Type B pancreatic cell (in vitro differentiated cells): ENCODE results near the gene NACC2. TPM values are rescaled to one million over a fixed set of nuclear protein-coding genes. Genes with fewer than 3 reads are reported as not detected.

Experiments used
- DNase-seq: peaks from one replicate; pipeline ENCODE4 v3.0.0; 2021; ENCODE audit warnings: mixed read lengths; ENCODE audit not compliant: unreplicated experiment; ENCODE audit errors: extremely low spot score
- H3K27ac Mint-ChIP-seq: 2 replicates; pipeline ENCODE4 v1.8.0; 2021; ENCODE audit warnings: mild to moderate bottlenecking, mixed read lengths
- H3K27me3 Mint-ChIP-seq: 2 replicates; pipeline ENCODE4 v1.8.0; 2021; ENCODE audit warnings: mixed read lengths
- H3K36me3 Mint-ChIP-seq: 2 replicates; pipeline ENCODE4 v1.8.0; 2021; ENCODE audit warnings: mixed read lengths
- H3K4me1 Mint-ChIP-seq: one replicate; pipeline ENCODE4 v1.8.0; 2021; ENCODE audit warnings: mixed read lengths; ENCODE audit not compliant: unreplicated experiment
- H3K4me3 Mint-ChIP-seq: 2 replicates; pipeline ENCODE4 v1.8.0; 2021; ENCODE audit warnings: mild to moderate bottlenecking, mixed read lengths
- H3K9me3 Mint-ChIP-seq: 2 replicates; pipeline ENCODE4 v1.8.0; 2021; ENCODE audit warnings: mixed read lengths
- CTCF ChIP-seq: fragments of 200-600 bp; sonication (generic); conservative IDR thresholded peaks from 2 replicates; pipeline ENCODE4 v1.5.0; 2021; ENCODE audit warnings: antibody characterized with exemption, mild to moderate bottlenecking
- total RNA-seq: library from RNA; stranded (reverse); gene quantifications from 2 replicates; pipeline ENCODE4 v1.2.1, GENCODE V29; 2021; ENCODE audit warnings: low replicate concordance

The NACC2 gene
- total RNA-seq, 1 donor from 2014 or later: 9.3 TPM

- TF ChIP-seq CTCF: peak; percentile 57
- H3K27ac Mint-ChIP-seq: peak overlapping the region; percentile 72
- H3K9me3 Mint-ChIP-seq: no peaks in the 10 kb centered on the region
- H3K4me1 Mint-ChIP-seq: peaks cover 15% of the 10 kb centered on the region
- no peak for DNase-seq
- H3K27me3 Mint-ChIP-seq: peaks cover 4% of the 10 kb centered on the region
- H3K36me3 Mint-ChIP-seq: peaks cover 4% of the 10 kb centered on the region
- peak overlapping the region; percentile 74 for H3K4me3 Mint-ChIP-seq
Measured at GRCh38 chr9:136110082-136111061, 15.3 kb upstream of the NACC2 start.

- peak; percentile 90 for DNase-seq
- peaks cover 10% of the 10 kb centered on the region for H3K4me1 Mint-ChIP-seq
- peaks cover 4% of the 10 kb centered on the region for H3K27me3 Mint-ChIP-seq
- peak overlapping the region; percentile 74 for H3K4me3 Mint-ChIP-seq
- TF ChIP-seq CTCF: no peak
- H3K9me3 Mint-ChIP-seq: no peaks in the 10 kb centered on the region
- H3K27ac Mint-ChIP-seq: peak overlapping the region; percentile 72
- H3K36me3 Mint-ChIP-seq: peaks cover under 1% of the 10 kb centered on the region
Measured at GRCh38 chr9:136109351-136110081, 14.4 kb upstream of the NACC2 start.

- no peaks in the 10 kb centered on the region for H3K9me3 Mint-ChIP-seq
- no peak for DNase-seq
- TF ChIP-seq CTCF: no peak
- H3K4me1 Mint-ChIP-seq: peaks cover 10% of the 10 kb centered on the region
- no peaks in the 10 kb centered on the region for H3K36me3 Mint-ChIP-seq
- peak overlapping the region; percentile 36 for H3K27ac Mint-ChIP-seq
- H3K4me3 Mint-ChIP-seq: peak overlapping the region; percentile 39
- peaks cover 4% of the 10 kb centered on the region for H3K27me3 Mint-ChIP-seq
Measured at GRCh38 chr9:136108648-136109266, 13.7 kb upstream of the NACC2 start.

GRCh38 chr9:136107953-136108647 is 13.0 kb upstream of the NACC2 start:
- DNase-seq: no peak
- Mint-ChIP-seq H3K36me3 (no peaks in the 10 kb centered on the region), H3K27ac (peak overlapping the region; percentile 55), H3K4me1 (peaks cover 10% of the 10 kb centered on the region), H3K9me3 (no peaks in the 10 kb centered on the region), H3K27me3 (peaks cover 4% of the 10 kb centered on the region), H3K4me3 (peak overlapping the region; percentile 49)
- TF ChIP-seq CTCF: no peak
